Body of pancreas (tissue), 4 donors: Measurements from ENCODE around the gene MFSD6L.

Experiments used
- POLR2A ChIP-seq, 3 donors: fragments of 450-650 bp; IDR thresholded peaks; one replicate each; pipeline ENCODE4 v1.6.1; 2016; ENCODE audit warnings: antibody characterized with exemption in 3 of 3, mild to moderate bottlenecking in 2 of 3
- TF ChIP-seq, protein P1 (sequence below), 7 experiments: fragments of 450-650 bp in 4 of 7; fragments of 200-600 bp in 3 of 7; sonication (generic) in 3 of 7; IDR thresholded peaks; one replicate each; pipeline ENCODE4 v1.5.1; 2016 to 2019; ENCODE audit warnings: antibody characterized with exemption in 7 of 7

DNA sequence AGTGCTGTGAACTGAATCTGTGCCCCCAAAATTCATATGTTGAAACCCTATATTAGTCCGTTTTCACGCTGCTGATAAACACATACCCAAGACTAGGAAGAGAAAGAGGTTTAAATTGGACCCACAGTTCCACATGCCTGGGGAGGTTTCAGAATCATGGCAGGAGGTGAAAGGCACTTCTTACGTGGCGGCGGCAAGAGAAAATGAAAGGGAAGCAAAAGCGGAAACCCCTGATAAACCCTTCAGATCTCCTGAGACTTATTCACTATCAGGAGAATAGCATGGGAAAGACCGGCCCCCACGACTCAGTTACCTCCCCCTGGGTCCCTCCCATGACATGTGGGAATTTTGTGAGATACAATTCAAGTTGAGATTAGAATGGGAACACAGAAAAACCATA lies 37.2 kb downstream of the MFSD6L start:
- TF ChIP-seq, protein P1, sequence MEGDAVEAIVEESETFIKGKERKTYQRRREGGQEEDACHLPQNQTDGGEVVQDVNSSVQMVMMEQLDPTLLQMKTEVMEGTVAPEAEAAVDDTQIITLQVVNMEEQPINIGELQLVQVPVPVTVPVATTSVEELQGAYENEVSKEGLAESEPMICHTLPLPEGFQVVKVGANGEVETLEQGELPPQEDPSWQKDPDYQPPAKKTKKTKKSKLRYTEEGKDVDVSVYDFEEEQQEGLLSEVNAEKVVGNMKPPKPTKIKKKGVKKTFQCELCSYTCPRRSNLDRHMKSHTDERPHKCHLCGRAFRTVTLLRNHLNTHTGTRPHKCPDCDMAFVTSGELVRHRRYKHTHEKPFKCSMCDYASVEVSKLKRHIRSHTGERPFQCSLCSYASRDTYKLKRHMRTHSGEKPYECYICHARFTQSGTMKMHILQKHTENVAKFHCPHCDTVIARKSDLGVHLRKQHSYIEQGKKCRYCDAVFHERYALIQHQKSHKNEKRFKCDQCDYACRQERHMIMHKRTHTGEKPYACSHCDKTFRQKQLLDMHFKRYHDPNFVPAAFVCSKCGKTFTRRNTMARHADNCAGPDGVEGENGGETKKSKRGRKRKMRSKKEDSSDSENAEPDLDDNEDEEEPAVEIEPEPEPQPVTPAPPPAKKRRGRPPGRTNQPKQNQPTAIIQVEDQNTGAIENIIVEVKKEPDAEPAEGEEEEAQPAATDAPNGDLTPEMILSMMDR (IDR thresholded peaks at IDR 0.05) = no peak
- no peak for TF ChIP-seq POLR2A (IDR thresholded peaks at IDR 0.05)
